CD4-positive, alpha-beta T cell treated with Interleukin-15 for 1 hour (primary cell): ENCODE measurements around the gene GLIS1.

ENCODE experiments used
- DNase-seq: peaks from one replicate; pipeline ENCODE4 v3.0.0-alpha.2; 2020

GLIS1 gene

GRCh38 chr1:53735261-53735660 lies 3.7 kb downstream of the GLIS1 start:
- no peak for DNase-seq

- DNase-seq, result no peak
Measured at GRCh38 chr1:53734650-53735211, 4.2 kb downstream of the GLIS1 start.

- no peak for DNase-seq
Measured at GRCh38 chr1:53733975-53734649, 4.9 kb downstream of the GLIS1 start.

GRCh38 chr1:53733447-53733931 lies 5.5 kb downstream of the GLIS1 start:
- DNase-seq, result no peak

- no peak for DNase-seq
Measured at GRCh38 chr1:53732912-53733317, 6.0 kb downstream of the GLIS1 start.

DNA sequence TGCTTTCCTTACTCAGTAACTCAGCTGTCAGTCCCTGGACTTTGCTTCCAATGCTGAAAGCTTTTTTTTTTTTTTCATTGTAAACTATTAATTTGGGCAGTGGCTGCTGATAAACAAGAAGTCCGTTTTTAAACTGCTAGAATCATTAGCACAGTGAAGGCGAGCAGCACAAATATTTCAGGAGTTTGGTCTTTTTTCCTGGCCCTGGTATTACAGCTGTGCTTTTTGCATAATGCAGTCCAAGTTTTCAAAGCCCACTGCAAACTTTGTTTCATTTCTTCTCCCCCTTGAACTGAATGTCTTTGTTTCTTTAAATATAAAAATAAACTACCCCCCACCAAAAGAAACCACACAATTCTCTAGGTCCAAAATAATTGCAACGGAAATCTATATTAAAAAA lies 6.6 kb downstream of the GLIS1 start:
- no peak for DNase-seq

DNA sequence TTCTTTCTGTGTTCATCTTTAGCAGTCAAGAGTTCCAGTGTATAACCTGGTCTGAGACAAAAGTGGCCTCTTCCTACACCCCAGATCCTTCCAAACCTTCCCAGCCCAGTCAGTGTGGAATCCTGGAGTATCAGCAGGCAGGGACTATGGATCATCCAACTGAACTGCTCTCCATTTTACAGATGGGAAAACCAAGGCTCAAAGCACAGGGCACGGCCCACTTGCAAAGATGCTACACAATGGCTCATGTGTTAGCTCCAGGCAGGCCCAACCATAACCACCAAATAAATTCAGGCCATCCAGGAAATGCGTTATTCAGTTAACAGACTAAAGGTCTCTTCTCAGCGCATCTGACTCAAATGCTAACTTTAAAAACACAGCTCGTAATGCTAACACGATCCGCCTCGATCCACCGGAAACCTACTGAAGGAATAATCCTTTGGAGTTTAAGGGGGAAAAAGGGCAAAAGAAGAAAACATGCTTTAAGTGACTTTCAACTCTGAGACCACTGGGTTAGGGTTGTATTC lies 7.1 kb downstream of the GLIS1 start:
- no peak for DNase-seq

DNA sequence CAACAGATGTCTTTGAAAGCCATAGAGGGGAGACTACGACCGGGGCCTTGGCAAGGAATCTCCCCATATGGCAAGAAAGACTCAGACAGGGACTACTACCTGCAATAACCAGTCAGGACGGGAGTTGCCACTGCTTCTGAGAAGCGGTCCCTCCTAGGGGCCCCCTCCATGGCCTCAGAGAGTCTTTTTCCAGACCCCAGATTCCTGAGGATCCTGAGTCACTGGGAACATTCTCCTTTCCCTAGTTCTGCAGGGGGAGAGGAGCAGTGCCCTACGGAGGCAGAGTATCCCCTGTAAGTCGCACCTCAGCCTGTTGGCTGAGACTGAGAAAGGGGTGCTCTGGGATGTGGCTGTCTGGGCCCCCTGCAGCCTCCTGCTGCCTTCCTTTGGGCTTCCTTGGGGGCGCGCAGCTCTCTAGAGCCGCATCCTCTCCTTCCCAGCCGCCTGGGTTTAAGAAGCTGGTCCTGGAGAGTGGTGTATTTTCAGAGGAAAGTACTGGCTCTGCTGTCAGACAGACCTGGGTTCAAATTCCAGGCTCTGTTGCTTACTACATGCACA lies 7.8 kb downstream of the GLIS1 start:
- DNase-seq, result no peak

DNA sequence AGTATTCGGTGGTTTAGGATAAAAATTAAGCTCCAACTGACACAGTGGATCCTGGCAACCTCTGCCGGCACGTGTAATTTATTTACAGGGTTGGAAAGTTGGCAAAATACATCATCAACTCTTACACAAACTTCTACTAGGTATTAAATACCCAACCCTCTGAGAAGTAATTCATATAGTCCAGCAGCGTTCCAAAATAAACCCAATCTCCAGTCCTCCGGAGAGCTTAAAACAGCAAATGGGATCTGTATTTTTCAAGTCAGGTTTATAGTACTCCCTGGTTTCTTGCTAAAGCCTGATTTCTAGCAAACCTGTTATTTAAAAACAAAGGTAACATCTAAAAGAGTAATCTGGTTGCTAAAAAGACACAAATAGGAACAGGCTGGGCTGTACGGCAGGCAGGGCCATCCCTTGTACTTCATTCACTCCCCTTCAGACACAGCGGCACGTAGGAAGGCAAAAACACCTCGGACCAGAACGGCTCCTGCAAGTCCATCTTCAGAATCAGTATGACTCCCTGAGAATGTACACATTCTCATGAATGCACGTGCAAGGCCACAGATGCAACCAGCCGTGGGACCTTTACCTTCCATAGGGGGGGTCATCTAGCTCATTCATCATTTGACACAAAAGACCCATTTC lies 8.6 kb downstream of the GLIS1 start:
- DNase-seq, result no peak

DNA sequence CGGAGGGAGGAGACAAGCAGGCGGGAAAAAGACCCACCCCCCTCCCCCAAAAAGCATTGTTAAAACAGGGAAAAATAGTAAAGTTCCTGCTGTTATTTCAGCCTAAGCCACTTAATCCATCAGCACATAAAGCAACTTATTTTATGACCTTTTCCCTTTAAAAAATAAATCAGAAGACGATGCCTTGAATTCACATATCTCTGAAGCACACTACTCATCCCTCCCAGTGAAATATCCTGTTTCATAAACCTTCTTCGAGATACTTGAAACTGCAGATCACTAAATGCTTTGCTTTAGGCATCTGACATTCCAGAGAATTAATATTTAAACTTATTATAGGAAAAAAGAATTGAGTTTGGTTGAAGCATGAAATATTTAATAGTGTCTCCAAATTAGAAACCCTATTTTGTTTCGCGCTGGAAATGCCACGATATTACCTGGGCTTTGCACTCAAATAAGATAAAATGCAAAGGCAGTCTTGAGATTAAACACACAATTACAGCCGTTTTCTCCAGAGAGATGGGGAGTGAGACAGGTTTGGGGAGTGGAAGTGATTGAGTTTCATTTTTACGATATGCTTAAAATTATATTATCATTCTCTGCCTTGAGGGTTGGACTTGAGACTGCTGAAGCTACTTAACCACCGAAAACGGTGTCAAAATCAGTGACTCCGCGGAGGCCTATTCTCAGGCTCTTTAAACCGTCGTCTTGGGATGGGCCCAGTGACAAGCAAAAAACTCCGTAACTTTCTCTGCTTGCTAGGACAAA lies 9.3 kb downstream of the GLIS1 start:
- no peak for DNase-seq

GRCh38 chr1:53728702-53729455 lies 10.1 kb downstream of the GLIS1 start:
- DNase-seq, result no peak

DNA sequence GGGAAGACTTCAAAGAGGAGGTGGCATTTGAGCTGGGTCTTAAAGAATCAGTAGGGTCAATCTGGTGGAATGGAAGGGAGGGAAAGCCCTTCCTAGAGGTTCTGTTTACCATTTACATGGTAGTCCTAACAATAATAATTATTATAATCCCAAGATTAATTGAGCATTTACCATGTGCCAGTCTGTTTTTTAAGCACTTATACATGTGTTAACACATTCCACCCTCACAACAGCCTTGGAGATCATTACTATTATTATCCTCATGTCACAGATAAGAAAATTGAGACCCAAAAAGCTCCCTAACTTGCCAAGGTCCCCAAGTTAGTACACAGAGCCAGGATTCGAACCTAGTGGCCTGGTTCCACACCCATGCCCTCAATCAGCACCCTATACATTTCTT lies 10.8 kb downstream of the GLIS1 start:
- no peak for DNase-seq

DNA sequence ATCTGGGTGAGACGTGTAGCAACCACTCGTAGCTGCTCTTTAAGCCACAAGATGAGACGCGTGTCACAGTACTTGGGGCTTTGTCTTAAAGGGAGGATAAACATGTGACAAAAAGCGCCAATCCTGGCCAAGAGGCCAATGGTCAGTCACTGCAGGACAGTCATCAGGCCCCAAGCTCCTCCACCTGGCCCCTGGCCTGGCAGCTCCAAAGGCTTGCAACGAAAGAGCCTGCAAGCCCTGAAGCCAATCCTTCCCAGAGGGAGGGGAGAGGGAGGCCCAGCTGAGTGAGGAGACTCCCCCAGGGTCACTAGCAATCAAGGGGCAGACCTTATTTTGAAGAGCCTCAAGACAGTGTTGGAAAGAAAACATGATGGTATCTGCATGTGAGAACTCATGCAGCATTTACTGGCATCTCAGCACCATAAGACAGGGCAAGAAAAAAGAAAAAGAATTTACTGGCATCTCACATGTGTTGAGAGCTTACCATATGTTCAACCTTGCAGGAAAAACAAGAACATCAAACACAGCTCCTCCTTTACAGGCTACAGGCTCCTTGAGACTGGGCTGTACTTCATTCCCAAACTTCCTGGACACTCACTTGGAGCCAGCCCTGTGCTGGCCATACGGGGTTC lies 11.4 kb downstream of the GLIS1 start:
- no peak for DNase-seq

DNA sequence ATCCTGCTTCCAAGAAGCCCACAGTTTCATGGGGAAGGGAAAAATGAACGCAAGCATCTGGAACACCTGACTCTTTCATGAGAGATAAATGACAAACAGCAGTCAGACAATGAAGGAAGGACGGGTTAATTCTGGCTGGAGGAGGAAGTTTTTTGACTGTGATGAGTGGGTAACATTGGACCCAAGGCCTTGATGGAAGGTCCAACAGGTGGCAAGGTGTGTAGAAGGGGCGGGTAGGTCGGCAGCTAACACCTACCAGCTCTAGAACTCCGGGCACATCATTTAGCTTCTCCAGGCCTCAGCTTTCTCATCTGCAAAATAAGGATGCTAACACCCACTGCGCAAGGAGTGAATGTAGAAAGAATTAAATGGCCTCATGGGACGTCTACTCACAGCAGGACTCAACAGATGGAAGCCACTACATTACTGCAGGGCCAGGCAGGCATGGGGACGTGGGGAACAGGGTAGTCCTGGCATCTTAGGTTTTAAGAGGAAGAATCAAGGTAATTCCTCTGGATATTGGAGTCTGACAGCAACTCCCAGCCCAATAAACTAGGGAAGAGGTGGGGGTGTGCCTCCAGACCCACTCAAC lies 12.9 kb downstream of the GLIS1 start:
- DNase-seq, result no peak

- no peak for DNase-seq
Measured at GRCh38 chr1:53725238-53725689, 13.7 kb downstream of the GLIS1 start.

DNA sequence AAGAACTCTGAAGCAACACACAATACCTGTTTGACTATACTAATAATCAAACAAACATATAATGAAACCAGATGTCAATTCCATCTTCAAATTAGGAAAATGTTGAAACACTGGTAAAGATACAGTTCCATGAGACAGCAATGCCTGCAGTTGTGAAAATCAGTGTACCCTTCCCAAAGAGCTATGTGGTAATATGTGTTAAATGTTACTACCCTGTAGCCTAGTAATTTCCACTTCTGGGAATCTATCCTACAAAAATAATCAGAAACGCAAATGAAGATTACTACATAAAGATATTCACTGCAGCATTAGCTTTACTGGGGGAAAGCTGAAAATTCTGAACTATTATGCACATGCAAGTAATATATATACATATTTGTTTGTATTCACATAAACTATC lies 16.9 kb downstream of the GLIS1 start:
- DNase-seq, result no peak

DNA sequence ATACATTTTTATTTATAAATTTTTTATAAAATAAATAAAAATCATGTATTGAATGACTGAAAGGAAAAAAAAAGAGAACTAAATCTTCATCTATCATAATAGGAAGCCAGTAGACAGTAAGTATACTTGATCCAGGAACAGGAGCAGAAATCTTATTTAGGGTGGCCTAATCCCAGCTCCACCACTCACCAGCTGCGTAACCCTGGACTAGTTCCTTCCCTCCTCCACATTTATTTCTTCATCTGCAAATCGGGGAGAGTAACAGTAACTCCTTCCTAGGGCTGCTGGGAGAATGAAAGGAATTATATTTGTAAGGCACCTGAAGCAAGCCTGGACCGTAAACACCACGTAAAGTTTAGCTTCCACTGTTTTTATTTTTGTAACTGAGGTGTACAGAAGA lies 17.9 kb downstream of the GLIS1 start:
- no peak for DNase-seq

DNA sequence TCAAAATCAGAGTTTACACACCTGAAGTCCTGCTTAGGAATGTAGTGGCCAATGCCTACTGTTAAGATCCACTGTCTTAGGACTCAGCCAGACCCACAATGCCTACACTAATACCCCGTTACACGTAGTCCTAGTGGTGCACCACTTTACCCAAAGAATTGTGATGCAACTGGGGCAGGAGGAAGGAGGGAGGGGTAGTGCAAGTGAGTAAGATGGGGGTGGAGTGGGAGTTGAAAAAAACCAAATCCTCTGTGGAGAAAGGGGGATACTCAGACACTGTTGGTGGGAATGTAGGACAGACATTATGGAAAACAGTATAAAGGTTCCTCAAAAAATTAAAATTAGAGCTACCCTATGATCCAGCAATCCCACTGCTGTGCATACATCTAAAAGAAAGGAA lies 19.5 kb downstream of the GLIS1 start:
- DNase-seq, result no peak

- DNase-seq, result no peak
Measured at GRCh38 chr1:53718443-53718842, 20.5 kb downstream of the GLIS1 start.

- no peak for DNase-seq
Measured at GRCh38 chr1:53717025-53717804, 21.7 kb downstream of the GLIS1 start.
